CD4-positive, alpha-beta T cell treated with Interleukin-4 for 1 hour (primary cell): Measurements from ENCODE around the gene CCDC97.
"Not testable (repeated sequence)": the region's sequence is repeated elsewhere in the genome, so short reads cannot be mapped to it uniquely, and the experiment has no call there.

Experiments used
- DNase-seq, 2 donors: peaks; one replicate each; pipeline ENCODE4 v3.0.0-alpha.2; 2020 to 2022

Gene CCDC97

GRCh38 chr19:41366089-41366488, 56.1 kb downstream of the CCDC97 start:
- no peak for DNase-seq

GRCh38 chr19:41367848-41368301, 57.9 kb downstream of the CCDC97 start:
- no peak for DNase-seq

- no peak for DNase-seq
These were observed 59.8 kb downstream of the CCDC97 start for GRCh38 chr19:41369769-41370168.

- DNase-seq: not testable (repeated sequence)
These were observed 61.1 kb downstream of the CCDC97 start for GRCh38 chr19:41371119-41371518.

DNA sequence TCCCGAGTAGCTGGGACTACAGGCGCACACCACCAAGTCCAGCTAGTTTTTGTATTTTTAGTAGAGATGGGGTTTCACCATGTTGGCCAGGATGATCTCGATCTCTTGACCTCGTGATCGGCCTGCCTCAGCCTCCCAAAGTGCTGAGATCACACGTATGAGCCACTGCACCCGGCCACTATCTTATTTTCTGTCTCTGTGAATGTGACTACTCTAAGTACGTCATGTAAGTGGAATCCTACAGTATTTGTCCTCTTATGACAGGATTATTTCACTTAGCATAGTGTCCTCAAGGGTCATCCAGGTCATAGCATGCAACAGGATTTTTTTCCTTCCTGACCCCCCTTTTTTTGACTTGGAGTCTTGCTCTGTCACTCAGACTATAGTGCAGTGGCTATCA, 61.6 kb downstream of the CCDC97 start:
- DNase-seq: no peak

GRCh38 chr19:41372501-41372900, 62.5 kb downstream of the CCDC97 start:
- no peak for DNase-seq

DNA sequence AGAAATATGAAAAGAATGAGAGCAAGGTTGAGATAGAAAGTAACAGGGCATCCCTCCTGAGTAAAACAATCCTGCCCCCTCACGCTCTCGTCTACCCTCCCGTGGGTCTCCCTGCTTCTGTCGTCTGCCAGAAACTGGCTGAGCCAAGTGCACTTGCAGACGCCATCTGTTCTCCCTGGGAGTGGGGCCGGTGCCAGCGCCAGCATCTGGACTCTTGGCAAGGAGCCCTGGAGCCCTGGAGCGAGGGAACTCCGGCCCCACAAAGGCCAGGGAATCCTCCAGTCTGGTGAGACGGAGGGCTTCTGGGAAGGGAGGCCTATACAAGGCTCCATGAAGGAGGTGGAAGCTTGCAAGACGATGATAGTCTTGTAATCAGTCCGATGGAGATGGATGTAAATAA, 64.0 kb downstream of the CCDC97 start:
- DNase-seq: no peak
